Stimulated activated naive CD4-positive, alpha-beta T cell (primary cell): ENCODE data around the gene SRPK2.
"Not testable (repeated sequence)": the region's sequence is repeated elsewhere in the genome, so short reads cannot be mapped to it uniquely, and the experiment has no call there.

Experiments
- DNase-seq, 6 experiments: peaks; one replicate each; lab custom pipeline; 2025; lab: John Stamatoyannopoulos, UW

The SRPK2 gene

GRCh38 chr7:105267244-105267643, 121.5 kb downstream of the SRPK2 start:
- DNase-seq: no peak

GRCh38 chr7:105264707-105265106, 124.0 kb downstream of the SRPK2 start:
- no peak for DNase-seq

- no peak for DNase-seq
These were observed 127.0 kb downstream of the SRPK2 start for GRCh38 chr7:105261689-105262088.

GRCh38 chr7:105260201-105260871, 128.4 kb downstream of the SRPK2 start:
- DNase-seq: not testable (repeated sequence)

- not testable (repeated sequence) for DNase-seq
These were observed 129.8 kb downstream of the SRPK2 start for GRCh38 chr7:105258919-105259318.

GRCh38 chr7:105257338-105257737, 131.4 kb downstream of the SRPK2 start:
- no peak for DNase-seq

GRCh38 chr7:105256761-105257231, 131.9 kb downstream of the SRPK2 start:
- no peak for DNase-seq

GRCh38 chr7:105250706-105251105, 138.0 kb downstream of the SRPK2 start:
- no peak for DNase-seq

GRCh38 chr7:105250239-105250638, 138.5 kb downstream of the SRPK2 start:
- DNase-seq: no peak

- no peak for DNase-seq
These were observed 139.5 kb downstream of the SRPK2 start for GRCh38 chr7:105249216-105249615.

GRCh38 chr7:105246679-105247078, 142.0 kb downstream of the SRPK2 start:
- DNase-seq: no peak

GRCh38 chr7:105246256-105246655, 142.5 kb downstream of the SRPK2 start:
- no peak for DNase-seq

- DNase-seq: no peak
These were observed 143.2 kb downstream of the SRPK2 start for GRCh38 chr7:105245398-105246114.

GRCh38 chr7:105244594-105244993, 144.1 kb downstream of the SRPK2 start:
- no peak for DNase-seq

GRCh38 chr7:105241198-105241597, 147.5 kb downstream of the SRPK2 start:
- DNase-seq: no peak

- no peak for DNase-seq
These were observed 150.4 kb downstream of the SRPK2 start for GRCh38 chr7:105238198-105238765.

- DNase-seq: no peak
These were observed 153.8 kb downstream of the SRPK2 start for GRCh38 chr7:105234886-105235285.

GRCh38 chr7:105232829-105233291, 155.9 kb downstream of the SRPK2 start:
- not testable (repeated sequence) for DNase-seq

- DNase-seq: no peak
These were observed 158.2 kb downstream of the SRPK2 start for GRCh38 chr7:105230486-105230885.

- DNase-seq: no peak
These were observed 159.1 kb downstream of the SRPK2 start for GRCh38 chr7:105229641-105230040.

GRCh38 chr7:105228555-105228954, 160.2 kb downstream of the SRPK2 start:
- no peak for DNase-seq

- no peak for DNase-seq
These were observed 161.3 kb downstream of the SRPK2 start for GRCh38 chr7:105227391-105227790.
